Measurements from ENCODE around the gene ADAMTSL2.

- no peak for TF ChIP-seq EZH2phosphoT487 (IDR thresholded peaks at IDR 0.05; ENCODE audit: borderline replicate concordance, low read length)
- no peak for TF ChIP-seq CTCF (IDR thresholded peaks at IDR 0.05; ENCODE audit: low read depth, low read length, poor library complexity, severe bottlenecking)
These were observed 17.7 kb downstream of the ADAMTSL2 start for GRCh38 chr9:133552236-133552635.

Measured in DOHH2 (cell line).